Natural killer cell (primary cell): ENCODE results near the gene SLC6A19. TPM values are rescaled to one million over a fixed set of nuclear protein-coding genes. Genes with fewer than 3 reads are reported as not detected.

Experiments used
- ATAC-seq, 3 donors: fragments of 150-1000 bp in 2 of 3; fragments of 200-7000 bp in 1 of 3; cut with Tn5 transposase; 1 replicate in 1 of 3; 2 replicates in 2 of 3; pipeline ENCODE4 v1.10.0; 2021; ENCODE audit warnings: mild to moderate bottlenecking in 2 of 3, moderate library complexity in 2 of 3
- DNase-seq, 2 donors: peaks; one replicate each; pipeline versions ENCODE4 v3.0.0 to v3.0.0-alpha.2; 2013 to 2021; ENCODE audit warnings: mixed read lengths in 1 of 2
- H3K27ac ChIP-seq: one replicate; pipeline ENCODE4 v1.5.1; 2013; ENCODE audit warnings: mild to moderate bottlenecking, low read length
- H3K27me3 ChIP-seq: one replicate; pipeline ENCODE4 v1.6.1; 2013; ENCODE audit warnings: low read length; ENCODE audit not compliant: control insufficient read depth, insufficient read depth
- H3K36me3 ChIP-seq: one replicate; pipeline ENCODE4 v1.6.1; 2013; ENCODE audit warnings: low read length; ENCODE audit not compliant: control insufficient read depth, insufficient read depth
- H3K4me1 ChIP-seq: one replicate; pipeline ENCODE4 v1.6.1; 2013; ENCODE audit warnings: low read length; ENCODE audit not compliant: control insufficient read depth, insufficient read depth
- H3K4me3 ChIP-seq: one replicate; pipeline ENCODE4 v1.5.1; 2013; ENCODE audit warnings: low read length
- H3K9me3 ChIP-seq: one replicate; pipeline ENCODE4 v1.6.1; 2013; ENCODE audit warnings: low read length; ENCODE audit not compliant: control insufficient read depth, insufficient read depth
- H3K27ac Mint-ChIP-seq, 2 donors: one replicate each; pipeline ENCODE4 v1.8.0; 2022; ENCODE audit warnings: mild to moderate bottlenecking in 2 of 2, mixed read lengths in 2 of 2, moderate library complexity in 1 of 2
- H3K27me3 Mint-ChIP-seq, 2 donors: one replicate each; pipeline ENCODE4 v1.8.0; 2022; ENCODE audit warnings: low read depth in 2 of 2, mixed read lengths in 2 of 2
- H3K36me3 Mint-ChIP-seq: one replicate; pipeline ENCODE4 v1.8.0; 2022; ENCODE audit warnings: mixed read lengths
- H3K4me1 Mint-ChIP-seq, 2 donors: one replicate each; pipeline ENCODE4 v1.8.0; 2022; ENCODE audit warnings: mixed read lengths in 2 of 2
- H3K4me3 Mint-ChIP-seq: one replicate; pipeline ENCODE4 v1.8.0; 2022; ENCODE audit warnings: mild to moderate bottlenecking, moderate library complexity, mixed read lengths
- H3K9me3 Mint-ChIP-seq, 2 donors: one replicate each; pipeline ENCODE4 v1.8.0; 2022; ENCODE audit warnings: mixed read lengths in 2 of 2
- WGBS: methylation state at CpG from one replicate; pipeline ENCODE4 v1.1.7; 2013; ENCODE audit warnings: missing lambda C conversion rate; ENCODE audit not compliant: insufficient coverage; 5-methylcytosine and 5-hydroxymethylcytosine counted together
- intact Hi-C: fragments of 100-400 bp; cut with micrococcal nuclease; formaldehyde crosslinking; loops from one replicate; pipeline ENCODE4 v1.14.2; 2022
- total RNA-seq, 4 donors: library from RNA; stranded (reverse); fragments of 120-200 nt in 1 of 4; gene quantifications; one replicate each; pipeline versions ENCODE4 v1.2.3 to v1.2.4, GENCODE V29; 2013 to 2022
- TF ChIP-seq, protein P1 (sequence below): fragments of 200-600 bp; IDR thresholded peaks from one replicate; pipeline ENCODE4 v1.8.0; 2022; ENCODE audit warnings: antibody characterized with exemption

The SLC6A19 gene
- total RNA-seq, 3 donors from 2014 or later (not counting 1 experiment from before 2014, with no cell fraction given): not detected

DNA sequence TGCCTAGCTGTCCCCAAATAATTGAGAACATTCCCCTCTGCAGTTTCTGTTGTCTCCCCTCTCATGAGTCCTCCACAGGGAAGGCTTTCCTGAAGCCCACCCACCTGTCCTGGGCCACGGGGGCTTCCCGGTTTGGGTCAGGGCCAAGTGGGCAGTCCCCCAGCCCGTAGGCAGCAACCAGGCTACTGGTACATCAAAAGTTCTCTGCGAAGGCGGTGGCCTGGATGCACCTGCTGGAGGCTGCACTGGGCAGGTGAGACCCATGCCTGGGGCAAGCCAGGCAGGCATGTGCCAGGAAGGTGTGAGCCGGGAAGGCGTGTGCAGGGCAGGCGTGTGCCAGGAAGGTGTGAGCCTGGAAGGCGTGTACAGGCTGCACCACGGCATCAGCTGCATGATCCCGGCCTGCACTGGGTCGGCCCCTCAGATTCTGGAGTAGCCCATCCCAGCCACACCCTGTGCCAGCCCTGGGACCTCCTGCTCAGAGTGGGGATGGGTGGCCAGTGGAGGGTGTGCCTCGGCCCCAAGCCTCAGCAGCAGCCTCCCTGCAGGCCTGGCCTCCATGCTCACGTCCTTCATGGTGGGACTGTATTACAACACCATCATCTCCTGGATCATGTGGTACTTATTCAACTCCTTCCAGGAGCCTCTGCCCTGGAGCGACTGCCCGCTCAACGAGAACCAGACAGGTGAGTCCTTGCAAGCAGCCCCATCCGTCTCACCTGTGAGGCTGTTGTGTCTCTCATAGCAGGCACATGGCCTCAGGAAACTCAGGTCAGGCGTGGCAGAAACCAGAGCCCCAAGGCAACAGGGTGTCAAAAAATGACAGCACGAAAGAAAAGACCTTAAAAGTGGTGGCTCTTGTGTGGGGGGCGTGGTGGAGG is 8.7 kb downstream of the SLC6A19 start:
- 89% methylated on average over 21 of the region's 21 CpGs for WGBS
- peaks cover 4% of the 10 kb centered on the region in 2 donors for H3K27me3 Mint-ChIP-seq
- intact Hi-C loops: no loop called here
- no peaks in the 10 kb centered on the region for H3K36me3 ChIP-seq
- H3K36me3 Mint-ChIP-seq: no peaks in the 10 kb centered on the region
- no peaks in the 10 kb centered on the region for H3K27me3 ChIP-seq
- TF ChIP-seq, protein P1, sequence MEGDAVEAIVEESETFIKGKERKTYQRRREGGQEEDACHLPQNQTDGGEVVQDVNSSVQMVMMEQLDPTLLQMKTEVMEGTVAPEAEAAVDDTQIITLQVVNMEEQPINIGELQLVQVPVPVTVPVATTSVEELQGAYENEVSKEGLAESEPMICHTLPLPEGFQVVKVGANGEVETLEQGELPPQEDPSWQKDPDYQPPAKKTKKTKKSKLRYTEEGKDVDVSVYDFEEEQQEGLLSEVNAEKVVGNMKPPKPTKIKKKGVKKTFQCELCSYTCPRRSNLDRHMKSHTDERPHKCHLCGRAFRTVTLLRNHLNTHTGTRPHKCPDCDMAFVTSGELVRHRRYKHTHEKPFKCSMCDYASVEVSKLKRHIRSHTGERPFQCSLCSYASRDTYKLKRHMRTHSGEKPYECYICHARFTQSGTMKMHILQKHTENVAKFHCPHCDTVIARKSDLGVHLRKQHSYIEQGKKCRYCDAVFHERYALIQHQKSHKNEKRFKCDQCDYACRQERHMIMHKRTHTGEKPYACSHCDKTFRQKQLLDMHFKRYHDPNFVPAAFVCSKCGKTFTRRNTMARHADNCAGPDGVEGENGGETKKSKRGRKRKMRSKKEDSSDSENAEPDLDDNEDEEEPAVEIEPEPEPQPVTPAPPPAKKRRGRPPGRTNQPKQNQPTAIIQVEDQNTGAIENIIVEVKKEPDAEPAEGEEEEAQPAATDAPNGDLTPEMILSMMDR: no peak
- H3K4me1 ChIP-seq: no peaks in the 10 kb centered on the region
- H3K9me3 ChIP-seq: no peaks in the 10 kb centered on the region
- ATAC-seq (no peak), DNase-seq (no peak)
- no peak overlapping the region for H3K27ac Mint-ChIP-seq
- H3K27ac ChIP-seq: no peak overlapping the region
- H3K9me3 Mint-ChIP-seq: no peaks in the 10 kb centered on the region
- no peaks in the 10 kb centered on the region for H3K4me1 Mint-ChIP-seq
- no peak overlapping the region for H3K4me3 Mint-ChIP-seq
- H3K4me3 ChIP-seq: no peak overlapping the region

DNA sequence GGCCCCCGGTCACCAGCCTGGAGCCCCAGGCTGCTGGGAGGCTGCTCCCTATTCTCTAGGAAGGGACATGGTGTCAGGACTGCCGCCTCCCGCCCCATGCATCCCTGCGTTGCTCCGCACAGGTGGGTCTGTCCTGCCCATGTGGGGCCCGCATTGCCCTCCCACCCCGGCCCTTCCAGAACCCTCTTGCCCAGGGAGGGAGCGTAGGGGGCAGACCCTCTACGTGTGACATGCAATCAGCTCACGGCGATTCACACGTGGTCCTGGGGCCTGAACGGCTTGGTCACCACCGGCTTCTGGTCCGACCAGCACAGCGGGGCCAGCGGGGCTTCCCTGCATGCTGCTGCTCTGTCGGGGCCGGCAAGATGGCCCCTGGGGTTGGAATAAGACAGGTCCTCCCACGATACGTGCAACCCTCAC is 9.4 kb downstream of the SLC6A19 start:
- no peak for DNase-seq
- no peak overlapping the region for H3K4me3 Mint-ChIP-seq
- H3K27me3 Mint-ChIP-seq: peaks cover 0 to 4% of the 10 kb centered on the region in 2 donors
- no peaks in the 10 kb centered on the region for H3K36me3 Mint-ChIP-seq
- ATAC-seq: no peak
- 83% methylated on average over 21 of the region's 21 CpGs for WGBS
- Histone ChIP-seq H3K27me3 (no peaks in the 10 kb centered on the region), H3K9me3 (no peaks in the 10 kb centered on the region), H3K4me3 (no peak overlapping the region), H3K4me1 (no peaks in the 10 kb centered on the region), H3K27ac (no peak overlapping the region), H3K36me3 (no peaks in the 10 kb centered on the region)
- H3K4me1 Mint-ChIP-seq: no peaks in the 10 kb centered on the region
- TF ChIP-seq, protein P1: no peak
- intact Hi-C loops: no loop called here
- no peaks in the 10 kb centered on the region for H3K9me3 Mint-ChIP-seq
- no peak overlapping the region for H3K27ac Mint-ChIP-seq

DNA sequence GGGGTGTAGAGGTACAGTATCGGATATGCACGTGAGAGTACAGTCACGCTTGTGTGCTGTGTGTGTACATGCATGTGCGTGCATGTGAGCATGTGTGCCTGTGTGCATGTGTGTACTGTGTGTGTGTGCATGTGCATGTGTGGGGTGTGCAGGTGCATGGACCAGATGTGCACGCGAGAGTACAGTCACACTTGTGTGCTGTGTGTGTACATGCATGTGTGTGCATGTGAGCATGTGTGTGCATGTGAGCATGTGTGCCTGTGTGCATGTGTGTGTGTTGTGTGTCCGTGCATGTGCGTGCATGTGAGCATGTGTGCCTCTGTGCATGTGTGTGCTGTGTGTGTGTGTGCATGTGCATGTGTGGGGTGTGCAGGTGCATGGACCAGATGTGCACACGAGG is 10.3 kb downstream of the SLC6A19 start:
- Mint-ChIP-seq H3K36me3 (no peaks in the 10 kb centered on the region), H3K27ac (no peak overlapping the region), H3K4me1 (no peaks in the 10 kb centered on the region), H3K9me3 (no peaks in the 10 kb centered on the region), H3K27me3 (no peaks in the 10 kb centered on the region), H3K4me3 (no peak overlapping the region)
- Histone ChIP-seq H3K9me3 (no peaks in the 10 kb centered on the region), H3K27ac (no peak overlapping the region), H3K4me3 (no peak overlapping the region), H3K27me3 (no peaks in the 10 kb centered on the region), H3K36me3 (no peaks in the 10 kb centered on the region), H3K4me1 (no peaks in the 10 kb centered on the region)
- intact Hi-C loops: no loop called here
- no peak for DNase-seq
- TF ChIP-seq, protein P1: no peak
- no peak for ATAC-seq
- WGBS: 97% methylated on average over 9 of the region's 9 CpGs
